SK-N-MC (cell line): ENCODE measurements around the gene ATG16L2.
"Not testable (repeated sequence)": the region's sequence is repeated elsewhere in the genome, so short reads cannot be mapped to it uniquely, and the experiment has no call there.

Experiments used
- DNase-seq: peaks from one replicate; pipeline ENCODE4 v3.0.0-alpha.2; 2011; ENCODE audit warnings: low read depth, low spot score
- H3K27ac ChIP-seq: fragments of 200-600 bp; sonication (generic); 2 replicates; pipeline ENCODE4 v1.5.1; 2016; ENCODE audit warnings: mixed run types
- H3K36me3 ChIP-seq: fragments of 200-600 bp; sonication (generic); 2 replicates; pipeline ENCODE4 v1.6.1; 2017; ENCODE audit warnings: antibody characterized with exemption, low read length, mixed read lengths; ENCODE audit not compliant: insufficient read depth
- H3K4me3 ChIP-seq: fragments of 200-600 bp; sonication (generic); 2 replicates; pipeline ENCODE4 v1.5.1; 2016
- H3K9ac ChIP-seq: fragments of 200-600 bp; sonication (generic); 2 replicates; pipeline ENCODE4 v1.8.0; 2017; ENCODE audit warnings: mixed run types, mixed read lengths; ENCODE audit not compliant: insufficient read length
- H3K9me3 ChIP-seq: fragments of 200-600 bp; sonication (generic); 2 replicates; pipeline ENCODE4 v1.6.1; 2017; ENCODE audit warnings: low read depth, mild to moderate bottlenecking, antibody characterized with exemption, low read length, moderate library complexity, mixed read lengths
- EZH2 ChIP-seq: fragments of 200-600 bp; sonication (generic); IDR thresholded peaks from one replicate; pipeline ENCODE4 v1.6.1; 2017; ENCODE audit warnings: antibody characterized with exemption
- FOXP2 ChIP-seq: optimal IDR thresholded peaks from 2 replicates; pipeline ENCODE3; 2011; ENCODE audit warnings: mild to moderate bottlenecking, moderate library complexity; ENCODE audit not compliant: insufficient read depth; ENCODE audit errors: extremely low read length, control extremely low read depth
- POLR2AphosphoS5 ChIP-seq: IDR thresholded peaks from 2 replicates; pipeline ENCODE4 v1.6.1; 2012; ENCODE audit warnings: mild to moderate bottlenecking, low read depth, low read length, borderline replicate concordance

The ATG16L2 gene

DNA sequence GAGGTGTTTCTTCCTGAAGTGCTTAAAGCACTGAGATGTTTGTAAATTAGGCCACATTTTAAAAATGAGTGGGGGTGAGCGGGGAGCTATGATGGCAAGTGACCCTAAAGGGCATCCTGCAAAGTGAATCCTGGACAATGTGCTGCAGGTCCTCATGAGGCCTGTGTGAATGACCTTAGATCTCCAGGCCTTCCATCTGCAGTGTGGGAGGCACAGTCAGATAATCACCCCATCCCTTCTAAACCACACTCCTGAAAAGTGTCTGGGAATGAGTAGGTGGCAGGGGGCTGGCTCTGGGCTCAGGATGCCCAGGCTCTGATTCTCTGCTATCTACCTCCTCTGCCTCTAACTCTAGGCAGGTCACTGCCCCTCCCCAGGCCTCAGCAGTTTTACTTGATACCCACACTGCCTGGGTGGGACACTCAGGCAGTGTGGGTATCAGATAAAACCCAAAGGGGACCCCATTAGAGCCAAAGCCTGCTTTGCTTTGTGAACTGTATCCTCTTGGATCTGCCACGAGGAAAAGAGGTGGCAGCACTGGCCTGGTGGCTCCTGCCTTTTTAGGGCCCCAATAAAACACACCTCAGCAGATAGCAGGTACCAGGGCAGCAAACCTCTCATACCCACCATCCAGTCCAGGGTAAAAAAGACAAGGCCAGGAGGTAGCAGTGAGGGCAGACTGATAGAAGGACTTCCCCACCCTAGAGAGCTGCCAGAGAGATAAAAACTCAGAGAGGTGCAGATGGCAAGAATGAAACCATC is 30.9 kb upstream of the ATG16L2 start:
- DNase-seq: no peak
- Histone ChIP-seq H3K9ac (no peak overlapping the region), H3K27ac (no peak overlapping the region), H3K4me3 (no peak overlapping the region), H3K36me3 (no peaks in the 10 kb centered on the region), H3K9me3 (no peaks in the 10 kb centered on the region)
- TF ChIP-seq EZH2 (no peak), POLR2AphosphoS5 (no peak), FOXP2 (no peak)

GRCh38 chr11:72784662-72785061 is 29.5 kb upstream of the ATG16L2 start:
- TF ChIP-seq EZH2: no peak
- no peak for TF ChIP-seq POLR2AphosphoS5
- no peak for TF ChIP-seq FOXP2
- H3K9me3 ChIP-seq: no peaks in the 10 kb centered on the region
- H3K36me3 ChIP-seq: no peaks in the 10 kb centered on the region
- H3K27ac ChIP-seq: no peak overlapping the region
- no peak overlapping the region for H3K4me3 ChIP-seq
- DNase-seq: no peak
- H3K9ac ChIP-seq: no peak overlapping the region

DNA sequence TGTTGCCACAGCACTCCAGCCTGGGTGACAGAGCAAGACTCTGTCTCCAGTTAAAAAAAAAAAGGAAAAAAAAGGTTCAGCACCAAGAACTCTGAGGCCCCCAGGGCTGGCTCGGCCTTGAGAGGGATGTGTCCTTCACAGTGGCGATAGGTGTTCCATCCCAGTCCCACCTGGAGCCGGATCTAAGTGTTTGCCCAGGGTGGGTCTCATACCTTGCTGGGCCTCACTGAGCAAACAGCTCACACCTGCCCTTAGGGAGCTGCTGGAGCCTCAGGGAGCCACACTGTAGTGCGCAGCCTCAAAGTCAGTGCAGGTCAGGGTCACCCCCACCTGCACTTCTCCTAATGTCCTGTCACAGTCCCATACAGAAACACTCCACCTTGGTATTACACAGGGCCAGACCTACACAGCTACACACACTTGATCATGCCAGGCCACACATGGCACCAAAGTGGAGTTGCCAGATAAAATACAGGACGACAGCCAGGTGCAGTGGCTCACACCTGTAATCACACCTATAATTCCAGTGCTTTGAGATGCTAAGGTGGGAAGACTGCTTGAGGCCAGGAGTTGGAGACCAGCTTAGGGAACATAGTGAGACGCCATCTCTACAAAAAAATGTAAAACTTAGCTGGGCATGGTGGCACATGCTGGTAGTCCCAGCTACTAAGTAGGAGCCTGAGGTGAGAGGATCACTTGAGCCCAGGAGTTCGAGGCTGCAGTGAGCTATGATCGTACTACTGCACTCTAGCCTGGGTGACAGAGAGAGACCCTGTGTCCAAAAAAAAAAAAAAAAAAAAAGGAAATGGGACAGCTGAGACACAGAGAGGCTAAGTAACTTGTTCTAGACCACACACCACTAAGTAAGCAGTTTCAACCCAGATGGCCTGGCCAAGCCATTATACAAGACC is 27.7 kb upstream of the ATG16L2 start:
- no peaks in the 10 kb centered on the region for H3K9me3 ChIP-seq
- DNase-seq: no peak
- no peak overlapping the region for H3K27ac ChIP-seq
- H3K36me3 ChIP-seq: no peaks in the 10 kb centered on the region
- TF ChIP-seq EZH2 (no peak), POLR2AphosphoS5 (no peak), FOXP2 (no peak)
- H3K9ac ChIP-seq: no peak overlapping the region
- H3K4me3 ChIP-seq: no peak overlapping the region

DNA sequence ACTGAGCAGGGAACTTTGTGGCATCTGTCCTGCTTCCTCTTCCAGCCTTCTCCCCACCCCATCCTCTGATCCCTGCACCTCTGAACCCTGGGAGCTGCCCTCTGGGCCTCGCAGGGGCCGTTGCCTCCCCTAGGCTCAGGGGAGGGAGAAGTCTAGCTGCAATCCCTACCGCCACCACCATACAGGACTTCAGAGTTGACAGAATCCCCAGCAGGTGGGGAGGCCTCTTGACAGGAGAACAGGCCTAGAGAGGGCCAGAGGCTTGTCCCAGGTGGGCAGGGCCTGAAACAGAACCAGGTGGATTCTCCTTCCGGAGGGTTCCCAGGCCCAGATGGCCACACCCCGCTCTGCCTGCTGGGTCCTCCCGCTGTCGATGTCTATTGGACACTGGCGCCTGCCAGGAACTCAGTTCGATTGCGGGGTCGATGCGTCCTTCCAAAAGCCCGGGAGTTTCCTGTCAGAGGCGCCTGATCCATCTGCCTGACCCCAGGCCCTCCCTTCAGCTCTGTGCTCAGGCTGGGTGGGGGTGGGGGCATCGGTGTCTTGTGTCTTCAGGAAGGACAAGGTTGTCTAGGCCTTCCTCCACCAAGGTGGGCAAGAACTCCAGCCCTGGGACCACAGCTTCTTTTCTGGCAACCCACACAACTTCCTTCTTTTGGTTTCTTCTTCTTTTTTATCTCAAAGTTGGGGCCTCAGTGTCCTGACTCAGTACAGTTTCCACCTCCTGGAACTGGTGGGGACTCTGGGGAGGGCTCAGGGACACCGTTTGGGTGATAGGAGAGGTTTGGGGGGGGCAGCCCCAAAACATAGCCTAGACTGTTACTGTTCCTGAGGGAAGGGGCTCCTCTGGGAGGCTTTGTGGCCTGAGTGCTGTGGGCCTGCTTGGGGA is 26.8 kb upstream of the ATG16L2 start:
- H3K36me3 ChIP-seq: no peaks in the 10 kb centered on the region
- H3K9ac ChIP-seq: no peak overlapping the region
- no peaks in the 10 kb centered on the region for H3K9me3 ChIP-seq
- no peak for DNase-seq
- TF ChIP-seq FOXP2 (no peak), EZH2 (no peak), POLR2AphosphoS5 (no peak)
- H3K27ac ChIP-seq: no peak overlapping the region
- H3K4me3 ChIP-seq: no peak overlapping the region

DNA sequence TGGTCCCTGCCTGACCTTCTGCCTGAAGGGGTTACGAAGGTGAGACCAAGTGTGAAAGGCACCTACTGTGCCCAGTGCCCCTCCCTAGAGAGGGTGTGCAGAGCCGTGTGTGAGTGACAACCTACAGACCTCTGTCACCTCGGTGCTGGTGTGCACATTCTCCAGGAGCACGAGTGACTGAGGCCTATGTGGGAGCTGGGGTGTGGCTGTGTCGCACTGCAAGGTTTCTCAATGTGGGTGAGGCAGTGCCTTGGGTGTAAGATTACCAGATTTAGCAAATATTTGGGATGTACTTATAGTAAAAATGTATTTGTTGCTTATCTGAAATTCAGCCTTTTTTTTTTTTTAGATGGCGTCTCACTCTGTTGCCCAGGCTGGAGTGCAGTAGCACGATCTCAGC is 26.0 kb upstream of the ATG16L2 start:
- Histone ChIP-seq H3K27ac (no peak overlapping the region), H3K36me3 (no peaks in the 10 kb centered on the region), H3K9ac (no peak overlapping the region), H3K9me3 (no peaks in the 10 kb centered on the region), H3K4me3 (no peak overlapping the region)
- no peak for TF ChIP-seq EZH2
- TF ChIP-seq POLR2AphosphoS5: no peak
- TF ChIP-seq FOXP2: no peak
- DNase-seq: no peak

DNA sequence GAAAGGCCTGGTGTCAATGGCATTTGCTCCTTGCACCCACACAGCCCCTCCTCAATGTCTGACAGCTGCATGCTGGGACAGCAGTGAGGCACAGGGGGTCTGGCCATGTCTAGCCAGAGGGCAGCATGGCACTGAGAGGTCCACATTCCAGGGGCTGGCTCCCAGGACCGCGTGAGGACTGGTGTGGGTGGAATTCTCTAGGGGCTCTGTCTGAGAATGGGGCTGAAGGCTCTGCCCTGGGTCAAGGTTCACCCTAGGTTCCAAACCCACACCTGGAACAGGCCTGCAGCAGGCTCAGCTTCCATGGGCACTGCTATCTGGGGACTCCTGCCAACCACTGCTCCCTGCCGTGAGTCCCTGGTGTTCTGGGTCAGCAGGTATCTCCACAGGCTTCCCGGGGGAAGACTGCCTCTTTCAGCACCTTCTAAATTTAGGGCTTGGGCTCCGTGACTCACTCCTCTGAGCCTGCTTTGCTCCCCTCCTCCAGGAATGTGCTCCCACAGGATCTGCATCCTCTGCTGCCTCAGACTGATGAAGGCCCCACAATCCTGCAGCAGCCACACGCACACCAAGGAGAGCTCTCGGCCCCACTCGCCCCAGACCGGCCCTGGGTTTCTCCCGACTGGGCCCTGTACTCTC is 24.6 kb upstream of the ATG16L2 start:
- no peak for DNase-seq
- Histone ChIP-seq H3K4me3 (no peak overlapping the region), H3K9me3 (no peaks in the 10 kb centered on the region), H3K27ac (no peak overlapping the region), H3K36me3 (no peaks in the 10 kb centered on the region), H3K9ac (no peak overlapping the region)
- TF ChIP-seq POLR2AphosphoS5: no peak
- TF ChIP-seq FOXP2: no peak
- TF ChIP-seq EZH2: no peak

DNA sequence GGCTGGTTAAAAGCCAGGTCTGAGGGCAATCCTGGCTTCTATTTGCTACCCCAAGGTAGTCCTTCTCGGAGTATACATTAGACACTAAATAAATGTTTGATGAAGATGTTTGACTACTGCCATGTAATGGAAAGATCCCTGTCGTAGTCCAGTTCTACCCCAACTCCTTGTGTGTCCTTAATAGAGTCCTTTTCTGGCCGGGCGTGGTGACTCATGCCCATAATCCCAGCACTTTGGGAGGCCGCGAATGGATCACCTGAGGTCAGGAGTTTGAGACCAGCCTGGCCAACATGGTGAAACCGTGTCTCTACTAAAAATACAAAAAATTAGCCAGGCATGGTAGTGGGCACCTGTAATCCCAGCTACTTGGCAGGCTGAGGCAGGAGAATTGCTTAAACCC is 23.0 kb upstream of the ATG16L2 start:
- H3K9me3 ChIP-seq, H3K4me3 ChIP-seq, DNase-seq, H3K27ac ChIP-seq, H3K9ac ChIP-seq, H3K36me3 ChIP-seq: not testable (repeated sequence)
